Neuronal stem cell (in vitro differentiated cells): ENCODE measurements around the gene SH2D6.
A peak's percentile ranks its signal among the peaks of the same experiment; 100 is the strongest.

Experiments used
- DNase-seq: peaks from one replicate; pipeline ENCODE4 v3.0.0-alpha.2; 2013; ENCODE audit warnings: low spot score
- H2AFZ ChIP-seq: one replicate; pipeline ENCODE4 v1.6.1; 2013; ENCODE audit warnings: mild to moderate bottlenecking, low read length, inconsistent platforms
- H2AK5ac ChIP-seq: 2 replicates; pipeline ENCODE4 v1.6.1; 2013; ENCODE audit warnings: low read depth, mild to moderate bottlenecking, inconsistent platforms, low read length, moderate library complexity, mixed read lengths
- H2BK120ac ChIP-seq: 2 replicates; pipeline ENCODE4 v1.6.1; 2013; ENCODE audit warnings: low read depth, mild to moderate bottlenecking, inconsistent platforms, low read length, moderate library complexity, mixed read lengths
- H2BK12ac ChIP-seq: one replicate; pipeline ENCODE4 v1.6.1; 2013; ENCODE audit warnings: low read length, inconsistent platforms
- H2BK15ac ChIP-seq: 2 replicates; pipeline ENCODE4 v1.6.1; 2013; ENCODE audit warnings: mild to moderate bottlenecking, low read length, inconsistent platforms, mixed read lengths
- H2BK5ac ChIP-seq: one replicate; pipeline ENCODE4 v1.6.1; 2013; ENCODE audit warnings: inconsistent platforms, mild to moderate bottlenecking, low read length, moderate library complexity
- H3K14ac ChIP-seq: one replicate; pipeline ENCODE4 v1.6.1; 2013; ENCODE audit warnings: low read length, inconsistent platforms
- H3K18ac ChIP-seq: 2 replicates; pipeline ENCODE4 v1.6.1; 2013; ENCODE audit warnings: low read length, inconsistent platforms
- H3K23ac ChIP-seq: 2 replicates; pipeline ENCODE4 v1.6.1; 2013; ENCODE audit warnings: low read depth, mild to moderate bottlenecking, mixed read lengths, low read length, inconsistent platforms; ENCODE audit not compliant: poor library complexity
- H3K27ac ChIP-seq: replicated peaks from 3 replicates; pipeline ENCODE4 v1.5.1; 2013; ENCODE audit warnings: low read length, inconsistent platforms
- H3K27me3 ChIP-seq, 3 experiments: 2 replicates each; pipeline ENCODE4 v1.6.1; 2013; ENCODE audit warnings: low read length in 3 of 3, mild to moderate bottlenecking in 2 of 3, inconsistent platforms in 1 of 3, low read depth in 1 of 3, mixed read lengths in 1 of 3, moderate library complexity in 1 of 3; ENCODE audit not compliant: control insufficient read depth in 3 of 3, insufficient read depth in 3 of 3
- H3K36me3 ChIP-seq, 2 donors: replicated peaks in 1 of 2; 2 replicates each; pipeline ENCODE4 v1.6.1; 2013; ENCODE audit warnings: low read length in 2 of 2; ENCODE audit not compliant: control insufficient read depth in 2 of 2, insufficient read depth in 2 of 2
- H3K4ac ChIP-seq: 2 replicates; pipeline ENCODE4 v1.6.1; 2013; ENCODE audit warnings: inconsistent platforms, mild to moderate bottlenecking, low read length, moderate library complexity
- H3K4me1 ChIP-seq, 2 donors: 1 replicate in 1 of 2; 2 replicates in 1 of 2; pipeline ENCODE4 v1.6.1; 2013; ENCODE audit warnings: low read length in 2 of 2, low read depth in 1 of 2; ENCODE audit not compliant: control insufficient read depth in 2 of 2, insufficient read depth in 1 of 2
- H3K4me2 ChIP-seq: one replicate; pipeline ENCODE4 v1.6.1; 2013; ENCODE audit warnings: mild to moderate bottlenecking, low read length, inconsistent platforms; ENCODE audit not compliant: insufficient read depth, poor library complexity, severe bottlenecking
- H3K4me3 ChIP-seq, 2 donors: 2 replicates each; pipeline ENCODE4 v1.5.1; 2013; ENCODE audit warnings: low read length in 2 of 2, mild to moderate bottlenecking in 2 of 2, inconsistent platforms in 1 of 2, moderate library complexity in 1 of 2
- H3K79me1 ChIP-seq: one replicate; pipeline ENCODE4 v1.6.1; 2013; ENCODE audit warnings: low read depth, mild to moderate bottlenecking, inconsistent platforms, low read length, moderate library complexity
- H3K9ac ChIP-seq: one replicate; pipeline ENCODE4 v1.6.1; 2013; ENCODE audit warnings: mild to moderate bottlenecking, low read depth, low read length, inconsistent platforms; ENCODE audit not compliant: poor library complexity
- H3K9me3 ChIP-seq, 2 donors: replicated peaks in 1 of 2; 2 replicates each; pipeline versions ENCODE3 to v1.6.1; 2013; ENCODE audit warnings: low read length in 2 of 2, mild to moderate bottlenecking in 2 of 2, inconsistent platforms in 1 of 2, low read depth in 1 of 2, mixed read lengths in 1 of 2, moderate library complexity in 1 of 2; ENCODE audit not compliant: control insufficient read depth in 2 of 2, insufficient read depth in 1 of 2
- H4K8ac ChIP-seq: one replicate; pipeline ENCODE4 v1.6.1; 2013; ENCODE audit warnings: low read depth, mild to moderate bottlenecking, inconsistent platforms, low read length, moderate library complexity
- H4K91ac ChIP-seq: one replicate; pipeline ENCODE4 v1.6.1; 2013; ENCODE audit warnings: low read length, low read depth, mild to moderate bottlenecking, inconsistent platforms; ENCODE audit not compliant: poor library complexity
- WGBS, 2 donors: extraction: QIAGEN DNeasy Blood & Tissue Kit; methylation state at CpG; one replicate each; pipeline ENCODE4 v1.1.7; 2013; ENCODE audit warnings: missing lambda C conversion rate in 2 of 2, mixed read lengths in 1 of 2; ENCODE audit not compliant: insufficient read length in 2 of 2, insufficient replicate concordance in 1 of 2; ENCODE audit errors: extremely low coverage in 2 of 2; 5-methylcytosine and 5-hydroxymethylcytosine counted together

SH2D6 gene

DNA sequence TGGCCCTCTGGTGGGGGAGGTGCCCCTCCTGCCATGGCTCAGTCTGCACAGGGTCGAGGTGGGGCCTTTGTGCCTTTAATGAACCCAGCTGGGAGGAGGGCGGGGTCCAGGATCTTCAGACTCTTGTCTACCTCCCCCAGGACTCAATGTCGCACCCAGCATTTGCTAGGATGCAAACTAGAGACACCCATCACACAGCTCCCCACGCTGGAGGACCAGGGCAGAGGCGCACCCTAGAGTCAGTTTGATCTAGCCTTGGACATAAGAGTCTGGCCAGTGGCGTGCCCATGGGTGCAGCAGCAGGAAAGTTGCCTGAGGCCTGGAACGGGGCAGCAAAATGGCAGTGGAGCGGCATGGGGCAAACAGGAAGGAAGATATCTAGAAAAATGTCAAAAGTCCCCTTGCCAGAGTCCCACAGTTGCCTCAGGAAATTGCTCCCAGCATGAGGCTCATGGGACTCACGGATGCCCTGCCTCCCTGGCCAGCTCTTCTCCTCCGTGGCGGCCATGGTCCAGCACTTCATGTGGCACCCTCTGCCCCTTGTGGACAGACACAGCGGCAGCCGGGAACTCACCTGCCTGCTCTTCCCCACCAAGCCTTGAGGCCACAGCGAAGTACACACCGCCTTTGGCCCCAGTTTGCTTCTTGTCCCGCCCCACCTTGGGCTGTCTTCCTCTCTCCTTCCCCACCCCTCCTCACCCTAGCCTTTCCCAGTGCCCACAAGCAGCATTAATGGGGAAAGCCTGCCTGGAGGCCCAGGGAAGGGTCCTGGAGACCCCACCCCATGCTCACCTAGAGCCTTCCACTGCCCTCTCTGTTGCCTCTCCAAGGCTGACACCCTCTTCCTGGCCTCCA is 17.7 kb downstream of the SH2D6 start:
- no peak overlapping the region for H4K8ac ChIP-seq
- peak overlapping the region; percentile 75 for H2BK12ac ChIP-seq
- H2BK5ac ChIP-seq, result peak overlapping the region; percentile 43
- no peak overlapping the region for H3K9ac ChIP-seq
- H3K9me3 ChIP-seq, result no peaks in the 10 kb centered on the region
- no peaks in the 10 kb centered on the region for H3K36me3 ChIP-seq
- no peak for DNase-seq
- no peak overlapping the region for H3K4me3 ChIP-seq
- no peak overlapping the region for H2BK120ac ChIP-seq
- peak overlapping the region; percentile 32 for H3K23ac ChIP-seq
- no peak overlapping the region for H3K4ac ChIP-seq
- peak overlapping the region; percentile 58 for H2AK5ac ChIP-seq
- H3K27ac ChIP-seq, result no peak overlapping the region
- H3K27me3 ChIP-seq, result peaks cover 0 to 10% (median 0%) of the 10 kb centered on the region in 3 experiments
- WGBS, 2 donors, result no CpG with 5 or more reads among the region's 16 CpGs
- H3K4me2 ChIP-seq, result no peak overlapping the region
- H3K4me1 ChIP-seq, result peaks cover 21 to 25% of the 10 kb centered on the region in 2 donors
- H3K79me1 ChIP-seq, result no peaks in the 10 kb centered on the region
- H2BK15ac ChIP-seq, result peak overlapping the region; percentile 74
- H3K18ac ChIP-seq, result peak overlapping the region; percentile 23
- H3K14ac ChIP-seq, result no peak overlapping the region
- H4K91ac ChIP-seq, result no peak overlapping the region
- peak overlapping the region; percentile 68 for H2AFZ ChIP-seq

DNA sequence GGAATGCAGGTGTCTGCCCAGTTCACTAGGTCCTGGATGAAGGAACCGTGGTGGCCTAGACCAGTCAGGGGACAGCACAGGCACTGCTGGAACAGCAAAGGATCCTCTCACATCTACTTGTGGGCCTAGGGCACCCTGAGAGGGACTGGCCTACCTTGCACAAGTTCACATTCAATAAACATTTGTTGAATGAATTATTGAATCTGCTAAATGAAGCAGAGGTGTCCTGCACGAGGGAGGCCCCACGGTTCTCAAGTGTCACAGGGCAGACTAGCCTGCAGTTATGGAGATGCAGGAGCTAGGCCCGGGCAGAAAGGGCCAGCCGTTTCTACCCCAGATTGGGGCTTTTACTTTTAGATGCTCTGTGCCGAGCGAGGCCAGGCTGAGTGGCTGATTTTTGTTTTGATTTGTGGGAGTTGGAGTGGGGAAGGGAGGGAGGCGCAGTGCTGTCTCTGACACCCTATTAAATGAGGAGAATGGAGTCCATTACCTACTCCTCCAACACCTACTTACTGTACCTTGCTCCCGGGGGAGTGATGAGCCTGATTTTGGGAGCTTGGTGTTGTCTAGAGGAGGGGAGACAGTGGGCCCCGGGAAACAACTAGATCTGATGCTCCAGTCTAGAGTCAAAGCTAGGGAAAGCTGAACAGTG is 18.4 kb downstream of the SH2D6 start:
- Histone ChIP-seq H3K23ac (peak overlapping the region; percentile 32), H3K4me1 (peaks cover 13 to 19% of the 10 kb centered on the region in 2 donors), H2BK120ac (peak overlapping the region; percentile 63), H2BK12ac (peak overlapping the region; percentile 89), H3K14ac (peak overlapping the region; percentile 63), H3K4me2 (peak overlapping the region; percentile 75), H3K4me3 (no peak overlapping the region), H3K36me3 (no peaks in the 10 kb centered on the region), H3K79me1 (no peaks in the 10 kb centered on the region), H3K27me3 (peaks cover 0 to 10% (median 0%) of the 10 kb centered on the region in 3 experiments), H3K4ac (no peak overlapping the region), H2BK15ac (peak overlapping the region; percentile 74), H3K27ac (no peak overlapping the region), H4K8ac (no peak overlapping the region), H3K9ac (peak overlapping the region; percentile 80), H2BK5ac (peak overlapping the region; percentile 62), H3K18ac (peak overlapping the region; percentile 97), H4K91ac (peak overlapping the region; percentile 86), H2AFZ (peak overlapping the region; percentile 68), H2AK5ac (peak overlapping the region; percentile 88), H3K9me3 (no peaks in the 10 kb centered on the region)
- no CpG with 5 or more reads among the region's 10 CpGs for WGBS, 2 donors
- DNase-seq, result no peak

DNA sequence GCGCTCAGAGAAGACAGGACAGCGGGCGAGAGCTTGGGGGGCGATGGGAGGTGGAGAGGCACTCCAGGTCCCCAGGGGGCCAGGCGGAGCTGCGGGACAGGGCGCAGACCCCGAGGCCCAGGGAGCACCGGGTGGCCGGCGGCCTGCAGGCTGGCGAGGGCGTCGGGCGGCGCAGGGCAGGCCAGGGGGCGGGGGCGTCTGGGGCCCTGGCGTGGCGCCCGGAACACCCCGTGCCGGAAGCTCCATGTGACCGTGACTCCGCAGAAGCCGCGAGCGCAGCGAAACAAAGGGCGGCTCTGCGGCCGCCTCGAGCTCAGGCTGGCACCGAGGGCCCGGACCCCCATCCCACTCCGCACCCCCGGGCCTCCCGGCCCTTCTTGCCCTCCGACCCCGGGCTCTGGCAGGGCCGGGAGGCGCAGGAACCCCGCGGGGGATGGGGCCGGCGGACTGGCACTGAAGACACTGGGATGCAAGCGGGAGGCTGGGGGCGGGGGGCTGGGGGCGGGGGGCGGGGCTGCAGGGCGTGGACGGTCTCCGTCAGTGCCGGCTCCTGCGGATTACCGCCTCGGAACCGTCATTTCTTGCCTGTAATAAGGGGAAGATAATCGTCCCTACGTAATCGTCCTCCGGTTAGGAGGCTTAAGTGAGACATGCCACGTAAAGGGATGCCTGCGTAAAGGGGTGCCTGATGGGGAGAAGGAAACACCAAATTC is 19.1 kb downstream of the SH2D6 start:
- H2AK5ac ChIP-seq, result peak overlapping the region; percentile 88
- no peaks in the 10 kb centered on the region for H3K9me3 ChIP-seq
- H3K4me2 ChIP-seq, result peak overlapping the region; percentile 75
- peak overlapping the region; percentile 97 for H3K18ac ChIP-seq
- H2BK5ac ChIP-seq, result peak overlapping the region; percentile 62
- H3K27me3 ChIP-seq, result peaks cover 0 to 13% (median 0%) of the 10 kb centered on the region in 3 experiments
- peak overlapping the region; percentile 80 for H3K9ac ChIP-seq
- H2BK12ac ChIP-seq, result peak overlapping the region; percentile 89
- no CpG with 5 or more reads among the region's 64 CpGs for WGBS, 2 donors
- no peak overlapping the region for H3K4me3 ChIP-seq
- H3K4ac ChIP-seq, result no peak overlapping the region
- H4K8ac ChIP-seq, result no peak overlapping the region
- peak overlapping the region; percentile 63 for H3K14ac ChIP-seq
- H3K79me1 ChIP-seq, result no peaks in the 10 kb centered on the region
- H3K23ac ChIP-seq, result no peak overlapping the region
- H3K27ac ChIP-seq, result no peak overlapping the region
- peak; percentile 53 for DNase-seq
- peak overlapping the region; percentile 63 for H2BK120ac ChIP-seq
- H3K36me3 ChIP-seq, result no peaks in the 10 kb centered on the region
- H3K4me1 ChIP-seq, result peaks cover 12 to 18% of the 10 kb centered on the region in 2 donors
- peak overlapping the region; percentile 54 for H2BK15ac ChIP-seq
- H4K91ac ChIP-seq, result peak overlapping the region; percentile 86
- peak overlapping the region; percentile 68 for H2AFZ ChIP-seq
